Measurements from ENCODE around the gene FSTL4.

FSTL4 gene

GRCh38 chr5:133271606-133272005 lies 340.7 kb downstream of the FSTL4 start:
- TF ChIP-seq, protein P1, sequence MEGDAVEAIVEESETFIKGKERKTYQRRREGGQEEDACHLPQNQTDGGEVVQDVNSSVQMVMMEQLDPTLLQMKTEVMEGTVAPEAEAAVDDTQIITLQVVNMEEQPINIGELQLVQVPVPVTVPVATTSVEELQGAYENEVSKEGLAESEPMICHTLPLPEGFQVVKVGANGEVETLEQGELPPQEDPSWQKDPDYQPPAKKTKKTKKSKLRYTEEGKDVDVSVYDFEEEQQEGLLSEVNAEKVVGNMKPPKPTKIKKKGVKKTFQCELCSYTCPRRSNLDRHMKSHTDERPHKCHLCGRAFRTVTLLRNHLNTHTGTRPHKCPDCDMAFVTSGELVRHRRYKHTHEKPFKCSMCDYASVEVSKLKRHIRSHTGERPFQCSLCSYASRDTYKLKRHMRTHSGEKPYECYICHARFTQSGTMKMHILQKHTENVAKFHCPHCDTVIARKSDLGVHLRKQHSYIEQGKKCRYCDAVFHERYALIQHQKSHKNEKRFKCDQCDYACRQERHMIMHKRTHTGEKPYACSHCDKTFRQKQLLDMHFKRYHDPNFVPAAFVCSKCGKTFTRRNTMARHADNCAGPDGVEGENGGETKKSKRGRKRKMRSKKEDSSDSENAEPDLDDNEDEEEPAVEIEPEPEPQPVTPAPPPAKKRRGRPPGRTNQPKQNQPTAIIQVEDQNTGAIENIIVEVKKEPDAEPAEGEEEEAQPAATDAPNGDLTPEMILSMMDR (IDR thresholded peaks at IDR 0.05) = no peak
- TF ChIP-seq ZFX (IDR thresholded peaks at IDR 0.05; ENCODE audit: borderline replicate concordance) = no peak
- no peak overlapping the region for H3K27ac ChIP-seq

DNA sequence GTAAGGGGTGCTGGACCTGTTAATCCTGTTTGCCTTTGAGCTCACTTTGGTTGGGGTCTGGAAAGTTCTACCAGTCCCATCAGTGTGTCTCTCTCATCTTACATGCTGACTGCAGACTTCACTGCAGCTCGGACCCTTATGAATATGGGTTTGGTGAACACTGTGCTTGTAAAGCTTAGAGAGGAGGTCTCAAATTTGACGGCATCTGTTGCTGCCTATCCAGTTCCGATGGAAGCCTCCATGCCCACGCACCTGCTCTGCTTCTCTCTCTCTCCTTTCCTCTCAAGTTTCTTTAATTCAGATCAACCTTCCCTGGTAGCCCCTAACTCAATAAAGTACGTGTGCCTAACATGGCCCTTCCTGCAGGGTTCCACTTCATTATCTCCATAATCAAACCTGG lies 342.6 kb downstream of the FSTL4 start:
- no peak overlapping the region for H3K27ac ChIP-seq
- TF ChIP-seq ZFX (IDR thresholded peaks at IDR 0.05; ENCODE audit: borderline replicate concordance) = no peak
- TF ChIP-seq, protein P1 (IDR thresholded peaks at IDR 0.05) = no peak

DNA sequence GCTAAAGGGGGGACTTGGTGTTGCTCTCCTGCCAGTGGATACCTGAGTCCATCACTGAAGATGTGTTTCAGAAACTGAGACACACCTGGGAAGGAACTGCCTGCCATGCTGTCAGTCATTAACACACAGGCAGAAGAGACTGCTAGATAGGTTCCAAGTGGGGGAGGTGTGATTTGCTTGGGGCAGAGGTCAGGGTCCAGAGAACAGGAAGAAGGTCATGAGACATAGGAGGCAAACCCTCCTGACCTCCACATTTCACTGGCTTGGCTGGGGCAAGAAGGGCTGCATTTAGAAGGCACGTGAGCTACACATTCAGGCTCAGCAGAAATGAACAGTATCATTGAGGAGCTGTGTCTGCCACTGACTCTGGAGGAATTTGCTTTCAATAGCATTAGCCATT lies 344.7 kb downstream of the FSTL4 start:
- no peak overlapping the region for H3K27ac ChIP-seq
- TF ChIP-seq, protein P1 (IDR thresholded peaks at IDR 0.05) = no peak
- TF ChIP-seq ZFX (IDR thresholded peaks at IDR 0.05; ENCODE audit: borderline replicate concordance) = no peak

GRCh38 chr5:133266966-133267365 lies 345.4 kb downstream of the FSTL4 start:
- H3K27ac ChIP-seq = no peak overlapping the region

DNA sequence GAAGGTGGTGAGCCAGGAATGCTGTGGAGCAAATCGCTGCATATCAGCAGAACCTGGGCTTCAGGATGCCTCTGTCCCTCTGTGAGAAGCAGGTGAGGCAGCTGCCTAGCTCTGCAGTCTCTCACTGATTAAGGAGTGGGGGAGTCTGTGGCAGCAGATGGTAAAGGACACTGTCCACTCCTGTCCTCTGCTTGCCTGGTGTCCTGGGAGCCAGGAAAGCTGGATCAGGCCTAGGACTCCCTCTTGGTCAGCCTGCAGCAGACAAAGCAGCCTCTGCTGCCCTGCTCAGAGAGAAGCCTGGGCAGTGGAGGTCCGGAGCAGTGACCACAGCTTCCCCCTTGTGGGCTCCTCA lies 345.8 kb downstream of the FSTL4 start:
- no peak for TF ChIP-seq ZFX (IDR thresholded peaks at IDR 0.05; ENCODE audit: borderline replicate concordance)
- TF ChIP-seq, protein P1 (IDR thresholded peaks at IDR 0.05) = no peak

More at GRCh38 chr5:133266966-133267365, 345.4 kb downstream of the FSTL4 start:
- no peak for TF ChIP-seq ZFX (IDR thresholded peaks at IDR 0.05; ENCODE audit: borderline replicate concordance)
- TF ChIP-seq, protein P1 (IDR thresholded peaks at IDR 0.05) = no peak

GRCh38 chr5:133265720-133266526 lies 346.4 kb downstream of the FSTL4 start:
- H3K27ac ChIP-seq = no peak overlapping the region
- no peak for TF ChIP-seq ZFX (IDR thresholded peaks at IDR 0.05; ENCODE audit: borderline replicate concordance)
- TF ChIP-seq, protein P1 (IDR thresholded peaks at IDR 0.05) = no peak

More for the DNA sequence above, 345.8 kb downstream of the FSTL4 start:
- no peak overlapping the region for H3K27ac ChIP-seq

GRCh38 chr5:133265257-133265656 lies 347.1 kb downstream of the FSTL4 start:
- H3K27ac ChIP-seq = no peak overlapping the region
- no peak for TF ChIP-seq ZFX (IDR thresholded peaks at IDR 0.05; ENCODE audit: borderline replicate concordance)
- TF ChIP-seq, protein P1 (IDR thresholded peaks at IDR 0.05) = no peak
